GM21619 (cell line): ENCODE data around the gene CLK2.
"Not testable (repeated sequence)": the region's sequence is repeated elsewhere in the genome, so short reads cannot be mapped to it uniquely, and the experiment has no call there.

Experiments
- ATAC-seq: cut with Tn5 transposase; IDR thresholded peaks from one replicate; pipeline ENCODE4 v1.9.1; 2021; ENCODE audit not compliant: unreplicated experiment

Gene CLK2

GRCh38 chr1:155214702-155215101 lies 58.6 kb downstream of the CLK2 start:
- ATAC-seq, result not testable (repeated sequence)
